ENCODE measurements around the gene FNDC3B. TPM values are rescaled to one million over a fixed set of nuclear protein-coding genes. Genes with fewer than 3 reads are reported as not detected.

The FNDC3B gene
- total RNA-seq, 1 donor from 2014 or later: 54.9 TPM

DNA sequence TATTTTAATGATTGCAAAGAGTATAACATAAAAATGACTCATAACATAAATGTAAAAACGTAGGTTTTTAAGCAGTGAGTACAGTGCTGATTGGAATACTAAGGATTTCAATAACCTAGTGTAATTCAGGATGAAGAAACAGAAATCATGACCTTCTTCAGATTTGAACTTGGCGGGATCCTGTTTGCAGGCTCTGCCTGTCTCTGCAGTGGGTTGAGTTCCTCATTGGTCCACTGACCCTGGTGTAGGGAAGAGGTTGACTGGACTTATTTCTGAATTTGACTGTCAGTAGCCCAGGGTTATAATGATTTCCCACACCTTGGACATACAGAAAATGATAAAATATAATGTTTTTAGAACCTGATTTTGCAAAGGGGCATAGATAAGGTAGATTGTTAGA is 171.7 kb downstream of the FNDC3B start:
- no peaks in the 10 kb centered on the region for H3K9me3 ChIP-seq
- no peaks in the 10 kb centered on the region for H3K27me3 ChIP-seq
- H3K4me3 ChIP-seq: no peak overlapping the region
- TF ChIP-seq, protein P1, sequence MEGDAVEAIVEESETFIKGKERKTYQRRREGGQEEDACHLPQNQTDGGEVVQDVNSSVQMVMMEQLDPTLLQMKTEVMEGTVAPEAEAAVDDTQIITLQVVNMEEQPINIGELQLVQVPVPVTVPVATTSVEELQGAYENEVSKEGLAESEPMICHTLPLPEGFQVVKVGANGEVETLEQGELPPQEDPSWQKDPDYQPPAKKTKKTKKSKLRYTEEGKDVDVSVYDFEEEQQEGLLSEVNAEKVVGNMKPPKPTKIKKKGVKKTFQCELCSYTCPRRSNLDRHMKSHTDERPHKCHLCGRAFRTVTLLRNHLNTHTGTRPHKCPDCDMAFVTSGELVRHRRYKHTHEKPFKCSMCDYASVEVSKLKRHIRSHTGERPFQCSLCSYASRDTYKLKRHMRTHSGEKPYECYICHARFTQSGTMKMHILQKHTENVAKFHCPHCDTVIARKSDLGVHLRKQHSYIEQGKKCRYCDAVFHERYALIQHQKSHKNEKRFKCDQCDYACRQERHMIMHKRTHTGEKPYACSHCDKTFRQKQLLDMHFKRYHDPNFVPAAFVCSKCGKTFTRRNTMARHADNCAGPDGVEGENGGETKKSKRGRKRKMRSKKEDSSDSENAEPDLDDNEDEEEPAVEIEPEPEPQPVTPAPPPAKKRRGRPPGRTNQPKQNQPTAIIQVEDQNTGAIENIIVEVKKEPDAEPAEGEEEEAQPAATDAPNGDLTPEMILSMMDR (IDR thresholded peaks at IDR 0.05): no peak
- H3K27ac ChIP-seq: peak overlapping the region; percentile 89 to 95
- H3K4me1 ChIP-seq: peaks cover 14 to 61% of the 10 kb centered on the region in 2 donors
- no peaks in the 10 kb centered on the region for H3K36me3 ChIP-seq
- intact Hi-C loops (cut with DNase I): loop anchor here (5.0 kb wide), 1 partner anchor 399 kb away; the partner anchor contains the start of gene PLD1
- DNase-seq (ENCODE audit: low spot score in 2 of 2): no peak

DNA sequence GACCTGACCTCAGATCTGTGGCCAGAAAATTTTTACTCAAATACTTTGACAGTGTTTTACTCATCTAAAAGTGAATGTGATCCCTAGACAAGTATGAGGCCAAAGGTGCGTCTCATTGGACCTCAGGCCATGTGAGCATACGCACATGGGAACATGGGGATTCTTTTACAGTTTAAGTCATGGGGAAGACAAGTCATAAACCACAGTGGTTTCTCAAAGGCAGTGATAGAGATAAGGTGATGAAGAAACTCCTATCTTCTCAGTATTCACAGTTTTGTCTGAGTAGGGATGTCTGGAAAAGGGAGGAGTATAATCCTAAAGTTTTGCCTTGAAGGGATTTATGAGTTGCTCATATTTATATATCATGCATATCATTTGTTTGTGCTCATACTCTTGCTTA is 173.8 kb downstream of the FNDC3B start:
- DNase-seq (ENCODE audit: low spot score in 2 of 2): no peak
- H3K9me3 ChIP-seq: no peaks in the 10 kb centered on the region
- peaks cover 14 to 55% of the 10 kb centered on the region in 2 donors for H3K4me1 ChIP-seq
- H3K27ac ChIP-seq: peak overlapping the region; percentile 89 to 95
- H3K27me3 ChIP-seq: no peaks in the 10 kb centered on the region
- H3K4me3 ChIP-seq: no peak overlapping the region
- intact Hi-C loops (cut with DNase I): loop anchor here (5.0 kb wide), 1 partner anchor 401 kb away; the partner anchor contains the start of gene PLD1
- H3K36me3 ChIP-seq: no peaks in the 10 kb centered on the region
- TF ChIP-seq, protein P1 (IDR thresholded peaks at IDR 0.05): no peak

DNA sequence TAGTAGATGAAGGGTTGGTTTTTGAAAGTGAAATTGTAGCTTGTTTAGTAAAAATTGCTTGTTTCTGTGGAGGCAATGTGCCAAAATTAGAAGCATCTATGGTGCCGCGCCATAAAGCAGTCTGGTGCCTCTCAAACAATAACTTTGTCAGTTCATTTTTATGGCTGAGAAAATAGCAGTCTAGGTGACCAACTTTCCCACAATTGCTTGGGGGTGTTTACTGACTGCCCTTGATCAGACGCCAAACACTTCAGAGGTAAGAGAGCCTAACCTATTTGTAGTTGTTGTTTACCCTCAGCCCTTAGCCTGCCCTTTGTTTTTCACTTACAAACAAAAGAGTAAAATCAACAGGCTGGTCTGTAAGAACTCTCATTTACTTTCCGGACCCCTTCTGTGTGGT is 174.5 kb downstream of the FNDC3B start:
- Histone ChIP-seq H3K27me3 (no peaks in the 10 kb centered on the region), H3K36me3 (no peaks in the 10 kb centered on the region), H3K9me3 (no peaks in the 10 kb centered on the region), H3K27ac (peak overlapping the region; percentile 43 to 95), H3K4me3 (no peak overlapping the region), H3K4me1 (peaks cover 10 to 55% of the 10 kb centered on the region in 2 donors)
- TF ChIP-seq, protein P1 (IDR thresholded peaks at IDR 0.05): no peak
- intact Hi-C loops (cut with DNase I): loop anchor here (5.0 kb wide), 1 partner anchor 402 kb away; the partner anchor contains the start of gene PLD1
- no peak for DNase-seq (ENCODE audit: low spot score in 2 of 2)

DNA sequence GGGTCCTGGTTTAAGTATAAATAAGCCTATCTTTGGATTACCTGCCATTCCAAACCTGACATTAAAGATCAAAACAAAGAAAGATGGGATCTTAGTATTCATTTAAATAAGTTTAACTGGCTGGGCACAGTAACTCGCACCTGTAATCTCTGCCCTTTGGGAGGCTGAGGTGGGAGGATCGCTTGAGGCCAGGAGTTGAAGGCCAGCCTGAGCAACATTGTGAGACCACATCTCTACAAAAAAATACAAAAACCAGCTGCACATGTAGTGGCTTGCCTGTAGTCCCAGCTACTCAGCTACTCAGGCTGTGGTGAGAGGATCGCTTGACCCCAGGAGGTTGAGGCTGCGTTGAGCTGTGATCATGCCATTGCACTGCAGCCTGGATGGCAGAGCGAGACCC is 176.9 kb downstream of the FNDC3B start:
- no peak for DNase-seq (ENCODE audit: low spot score in 2 of 2)
- Histone ChIP-seq H3K4me3 (no peak overlapping the region), H3K9me3 (no peaks in the 10 kb centered on the region), H3K36me3 (no peaks in the 10 kb centered on the region), H3K27me3 (no peaks in the 10 kb centered on the region), H3K27ac (no peak overlapping the region), H3K4me1 (peaks cover 3 to 37% of the 10 kb centered on the region in 2 donors)
- intact Hi-C loops (cut with DNase I): no loop called here
- TF ChIP-seq, protein P1 (IDR thresholded peaks at IDR 0.05): no peak

DNA sequence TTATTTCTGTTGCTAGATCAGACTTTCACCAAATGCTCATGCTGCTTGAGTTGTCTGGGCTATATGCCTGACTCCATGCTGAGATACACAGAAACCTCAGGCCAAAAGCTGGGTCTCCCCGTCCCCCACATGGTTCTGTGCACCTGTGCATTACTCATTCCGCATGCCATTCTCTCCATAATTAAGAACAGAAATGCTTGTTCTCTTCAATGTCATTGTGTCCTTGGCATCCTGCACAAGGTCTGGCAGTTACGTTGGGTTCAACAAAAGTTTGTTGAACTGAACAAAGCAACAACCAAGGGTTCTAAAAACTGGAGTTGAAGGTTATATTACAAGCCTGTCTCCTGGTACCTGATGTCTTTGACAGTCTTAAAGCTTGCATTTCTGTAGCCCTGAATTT is 177.5 kb downstream of the FNDC3B start:
- peaks cover 0 to 31% of the 10 kb centered on the region in 2 donors for H3K4me1 ChIP-seq

More for the DNA sequence above, 177.5 kb downstream of the FNDC3B start:
- intact Hi-C loops (cut with DNase I): no loop called here
- DNase-seq (ENCODE audit: low spot score in 2 of 2): no peak
- Histone ChIP-seq H3K36me3 (no peaks in the 10 kb centered on the region), H3K9me3 (no peaks in the 10 kb centered on the region), H3K4me3 (no peak overlapping the region), H3K27ac (peak overlapping the region in 1 of 2 donors; percentile 8), H3K27me3 (no peaks in the 10 kb centered on the region)
- TF ChIP-seq, protein P1 (IDR thresholded peaks at IDR 0.05): no peak

All from ascending aorta (tissue), 2 donors.